Smooth muscle cell of the brain vasculature (primary cell): ENCODE results near the gene RASGRP3.
"Not testable (repeated sequence)": the region's sequence is repeated elsewhere in the genome, so short reads cannot be mapped to it uniquely, and the experiment has no call there.

Experiments
- DNase-seq: peaks from one replicate; pipeline ENCODE4 v3.0.0-alpha.2; 2012; ENCODE audit warnings: low read depth, low spot score

Gene RASGRP3

GRCh38 chr2:33476131-33476792 is at the start of gene RASGRP3:
RASGRP3 (plus strand) TSS chr2:33476649; CDS start chr2:33515137, 38,488 bp downstream.
- DNase-seq = peak; percentile 85

- DNase-seq = no peak
Observed at GRCh38 chr2:33426666-33427231, 49.7 kb upstream of the RASGRP3 start.

GRCh38 chr2:33430077-33430476 is 46.4 kb upstream of the RASGRP3 start:
- DNase-seq = no peak

GRCh38 chr2:33430856-33431255 is 45.6 kb upstream of the RASGRP3 start:
- no peak for DNase-seq

GRCh38 chr2:33432871-33433270 is 43.6 kb upstream of the RASGRP3 start:
- no peak for DNase-seq

GRCh38 chr2:33433279-33434235 is 42.9 kb upstream of the RASGRP3 start:
- DNase-seq = no peak

GRCh38 chr2:33435518-33435917 is 40.9 kb upstream of the RASGRP3 start:
- DNase-seq = no peak

GRCh38 chr2:33436083-33436482 is 40.4 kb upstream of the RASGRP3 start:
- no peak for DNase-seq

GRCh38 chr2:33437297-33437696 is 39.2 kb upstream of the RASGRP3 start:
- no peak for DNase-seq

- DNase-seq = no peak
Observed at GRCh38 chr2:33437815-33438214, 38.6 kb upstream of the RASGRP3 start.

GRCh38 chr2:33441235-33441810 is 35.1 kb upstream of the RASGRP3 start:
- DNase-seq = peak; percentile 39

- not testable (repeated sequence) for DNase-seq
Observed at GRCh38 chr2:33442052-33442451, 34.4 kb upstream of the RASGRP3 start.

- DNase-seq = no peak
Observed at GRCh38 chr2:33442528-33443079, 33.8 kb upstream of the RASGRP3 start.

- DNase-seq = no peak
Observed at GRCh38 chr2:33443274-33443829, 33.1 kb upstream of the RASGRP3 start.

- DNase-seq = no peak
Observed at GRCh38 chr2:33444967-33445366, 31.5 kb upstream of the RASGRP3 start.

- no peak for DNase-seq
Observed at GRCh38 chr2:33448220-33448899, 28.1 kb upstream of the RASGRP3 start.

GRCh38 chr2:33451214-33451613 is 25.2 kb upstream of the RASGRP3 start:
- no peak for DNase-seq

GRCh38 chr2:33451825-33452224 is 24.6 kb upstream of the RASGRP3 start:
- no peak for DNase-seq

GRCh38 chr2:33452545-33452944 is 23.9 kb upstream of the RASGRP3 start:
- DNase-seq = no peak

GRCh38 chr2:33453905-33454479 is 22.5 kb upstream of the RASGRP3 start:
- no peak for DNase-seq
